Naive thymus-derived CD4-positive, alpha-beta T cell (primary cell): ENCODE measurements around the gene PGAM1. TPM values are rescaled to one million over a fixed set of nuclear protein-coding genes. Genes with fewer than 3 reads are reported as not detected.

ENCODE experiments used
- ATAC-seq: fragments of 150-1000 bp; cut with Tn5 transposase; 2 replicates; pipeline ENCODE4 v1.10.0; 2021; ENCODE audit warnings: mild to moderate bottlenecking, moderate library complexity
- CTCF ChIA-PET: fragments of 350-600 bp; sonication (Branson Sonifier 250); formaldehyde crosslinking; loops from one replicate; lab custom pipeline; 2021; ENCODE audit warnings: antibody characterized with exemption; lab: Charles Lee
- POLR2A ChIA-PET: fragments of 350-600 bp; sonication (Branson Sonifier 250); formaldehyde crosslinking; loops from one replicate; lab custom pipeline; 2021; ENCODE audit warnings: antibody characterized with exemption, inconsistent platforms; lab: Charles Lee
- DNase-seq, 9 donors: peaks; one replicate each; pipeline versions ENCODE4 v3.0.0 to v3.0.0-alpha.2; 2020 to 2022; ENCODE audit warnings: mixed read lengths in 1 of 9
- H3K27ac ChIP-seq: one replicate; pipeline ENCODE4 v1.7.0; 2013; ENCODE audit warnings: mild to moderate bottlenecking, low read depth, low read length, moderate library complexity
- H3K27me3 ChIP-seq, 2 donors: one replicate each; pipeline ENCODE4 v1.7.0; 2013; ENCODE audit warnings: low read length in 2 of 2, mild to moderate bottlenecking in 2 of 2, moderate library complexity in 2 of 2; ENCODE audit not compliant: control insufficient read depth in 2 of 2, insufficient read depth in 2 of 2
- H3K36me3 ChIP-seq, 3 experiments: 1 replicate in 2 of 3; 2 replicates in 1 of 3; pipeline ENCODE4 v1.7.0; 2013; ENCODE audit warnings: low read length in 3 of 3, mild to moderate bottlenecking in 3 of 3, moderate library complexity in 1 of 3; ENCODE audit not compliant: insufficient read depth in 3 of 3, control insufficient read depth in 2 of 3
- H3K4me1 ChIP-seq, 2 donors: one replicate each; pipeline ENCODE4 v1.7.0; 2013; ENCODE audit warnings: low read length in 2 of 2, mild to moderate bottlenecking in 2 of 2, moderate library complexity in 1 of 2; ENCODE audit not compliant: control insufficient read depth in 2 of 2, insufficient read depth in 2 of 2
- H3K4me3 ChIP-seq: 2 replicates; pipeline ENCODE4 v1.7.0; 2013; ENCODE audit warnings: mild to moderate bottlenecking, low read length
- H3K9me3 ChIP-seq, 3 experiments: 1 replicate in 2 of 3; 2 replicates in 1 of 3; pipeline ENCODE4 v1.7.0; 2013; ENCODE audit warnings: low read length in 3 of 3; ENCODE audit not compliant: control insufficient read depth in 2 of 3
- H3K27ac Mint-ChIP-seq, 9 donors: one replicate each; pipeline ENCODE4 v1.8.0; 2020 to 2022; ENCODE audit warnings: mixed read lengths in 9 of 9, mild to moderate bottlenecking in 8 of 9, moderate library complexity in 5 of 9, inconsistent platforms in 2 of 9
- H3K27me3 Mint-ChIP-seq, 5 donors: one replicate each; pipeline ENCODE4 v1.8.0; 2021 to 2022; ENCODE audit warnings: mixed read lengths in 5 of 5, mild to moderate bottlenecking in 1 of 5
- H3K36me3 Mint-ChIP-seq, 5 donors: one replicate each; pipeline ENCODE4 v1.8.0; 2020 to 2022; ENCODE audit warnings: mixed read lengths in 5 of 5, mild to moderate bottlenecking in 3 of 5, inconsistent platforms in 1 of 5
- H3K4me1 Mint-ChIP-seq, 7 donors: one replicate each; pipeline ENCODE4 v1.8.0; 2020 to 2022; ENCODE audit warnings: mixed read lengths in 7 of 7, mild to moderate bottlenecking in 3 of 7, inconsistent platforms in 1 of 7
- H3K4me3 Mint-ChIP-seq, 10 donors: one replicate each; pipeline ENCODE4 v1.8.0; 2020 to 2022; ENCODE audit warnings: mild to moderate bottlenecking in 10 of 10, mixed read lengths in 10 of 10, moderate library complexity in 6 of 10, inconsistent platforms in 2 of 10
- H3K9me3 Mint-ChIP-seq, 11 donors: one replicate each; pipeline ENCODE4 v1.8.0; 2020 to 2022; ENCODE audit warnings: mixed read lengths in 11 of 11, mild to moderate bottlenecking in 4 of 11, inconsistent platforms in 1 of 11, moderate library complexity in 1 of 11
- intact Hi-C, 2 donors: fragments of 100-400 bp; cut with micrococcal nuclease; formaldehyde crosslinking; loops; one replicate each; pipeline ENCODE4 v1.15.1; 2023
- polyA plus RNA-seq, 2 donors: library from polyadenylated mRNA; unstranded; fragments of 300-500 nt; fragmentation: Illumina TruSeq; gene quantifications; one replicate each; pipeline ENCODE4 v1.2.3, GENCODE V29; 2021
- total RNA-seq, 6 experiments: library from RNA in 5 of 6; stranded (reverse) in 5 of 6; gene quantifications; 1 replicate in 5 of 6; 2 replicates in 1 of 6; pipeline ENCODE4 v1.2.3 and lab custom pipeline; 2021 to 2026

Gene PGAM1
- 100 to 1,000 TPM in 2 of 5 experiments, 10 to 100 TPM in 3; 58.5 to 536 (median 69.8) TPM for total RNA-seq
- polyA plus RNA-seq, result 100 to 1,000 TPM; 172 to 204 TPM
- 18.7 reads per million, percentile 49 among the genes with 10 or more reads in this experiment for total RNA-seq (lab: John Stamatoyannopoulos, UW)

GRCh38 chr10:97425964-97426775 is at the start of gene PGAM1:
PGAM1 (plus strand) TSS chr10:97426191; CDS start chr10:97426308, 117 bp downstream.
- intact Hi-C loops, result loop anchor here (1.0 kb wide), 9 partner anchors 12 to 261 kb away; partner anchors contain the start of genes MMS19 (in 2 of the 2), RRP12 (in 2 of the 2), UBTD1 (in 2 of the 2) and ARHGAP19 (in 1 of the 2)
- H3K27ac Mint-ChIP-seq, result peak within 1 kb of the TSS; percentile 77 to 99 (median 95)
- ChIA-PET CTCF (no interaction called here), POLR2A (interaction anchor here (0.6 to 1.5 kb wide), 2 partner anchors 12 to 26 kb away, joined by 3 read pairs; partner anchors contain the start of gene RRP12)
- H3K9me3 Mint-ChIP-seq, result peaks cover 0 to 4% (median 0%) of the 10 kb centered on the region in 11 donors
- H3K27me3 ChIP-seq, result no peaks in the 10 kb centered on the region
- H3K36me3 ChIP-seq, result peaks cover 0 to 15% (median 8%) of the 10 kb centered on the region in 3 experiments
- peak within 1 kb of the TSS; percentile 87 for H3K27ac ChIP-seq
- peak within 1 kb of the TSS; percentile 83 to 97 (median 95) for H3K4me3 Mint-ChIP-seq
- peaks cover 20 to 29% of the 10 kb centered on the region in 2 donors for H3K4me1 ChIP-seq
- peaks cover 10 to 53% (median 34%) of the 10 kb centered on the region in 7 donors for H3K4me1 Mint-ChIP-seq
- H3K4me3 ChIP-seq, result peak within 1 kb of the TSS; percentile 92
- peak; percentile 93 to 98 (median 97) for DNase-seq
- peaks cover 0 to 2% (median 0%) of the 10 kb centered on the region in 5 donors for H3K27me3 Mint-ChIP-seq
- H3K9me3 ChIP-seq, result no peaks in the 10 kb centered on the region
- peaks cover 0 to 37% (median 4%) of the 10 kb centered on the region in 5 donors for H3K36me3 Mint-ChIP-seq
- peak; percentile 91 for ATAC-seq

- intact Hi-C loops, result no loop called here
- no peaks in the 10 kb centered on the region for H3K9me3 Mint-ChIP-seq
- peak overlapping the region in 1 of 9 donors; percentile 38 for H3K27ac Mint-ChIP-seq
- H3K4me1 ChIP-seq, result no peaks in the 10 kb centered on the region
- H3K4me1 Mint-ChIP-seq, result peaks cover 0 to 4% (median 0%) of the 10 kb centered on the region in 7 donors
- CTCF ChIA-PET, result interaction anchor here (0.6 kb wide), 1 partner anchor 146 kb away, joined by 3 read pairs; no protein-coding TSS in a partner anchor
- no peaks in the 10 kb centered on the region for H3K9me3 ChIP-seq
- no peak for DNase-seq
- POLR2A ChIA-PET, result no interaction called here
- peaks cover 0 to 64% (median 6%) of the 10 kb centered on the region in 3 experiments for H3K36me3 ChIP-seq
- no peak overlapping the region for H3K4me3 ChIP-seq
- no peaks in the 10 kb centered on the region for H3K27me3 ChIP-seq
- ATAC-seq, result peak; percentile 40
- no peaks in the 10 kb centered on the region for H3K27me3 Mint-ChIP-seq
- no peak overlapping the region for H3K27ac ChIP-seq
- peaks cover 2 to 28% (median 20%) of the 10 kb centered on the region in 5 donors for H3K36me3 Mint-ChIP-seq
- no peak overlapping the region for H3K4me3 Mint-ChIP-seq
Measured at GRCh38 chr10:97376413-97376812, 49.6 kb upstream of the PGAM1 start.

- Mint-ChIP-seq H3K9me3 (no peaks in the 10 kb centered on the region), H3K27ac (peak overlapping the region in 1 of 9 donors; percentile 12), H3K4me3 (no peak overlapping the region), H3K4me1 (peaks cover 0 to 4% (median 0%) of the 10 kb centered on the region in 7 donors), H3K36me3 (peaks cover 2 to 18% (median 7%) of the 10 kb centered on the region in 5 donors), H3K27me3 (no peaks in the 10 kb centered on the region)
- no peak overlapping the region for H3K27ac ChIP-seq
- H3K9me3 ChIP-seq, result no peaks in the 10 kb centered on the region
- intact Hi-C loops, result no loop called here
- no peak overlapping the region for H3K4me3 ChIP-seq
- no peaks in the 10 kb centered on the region for H3K27me3 ChIP-seq
- peaks cover 0 to 51% (median 0%) of the 10 kb centered on the region in 3 experiments for H3K36me3 ChIP-seq
- H3K4me1 ChIP-seq, result no peaks in the 10 kb centered on the region
- ATAC-seq (no peak), DNase-seq (no peak)
- CTCF ChIA-PET, result no interaction called here
- POLR2A ChIA-PET, result no interaction called here
Measured at GRCh38 chr10:97378933-97379921, 46.8 kb upstream of the PGAM1 start.

- POLR2A ChIA-PET, result no interaction called here
- Histone ChIP-seq H3K4me1 (no peaks in the 10 kb centered on the region), H3K36me3 (peaks cover 0 to 59% (median 0%) of the 10 kb centered on the region in 3 experiments), H3K27ac (no peak overlapping the region), H3K27me3 (no peaks in the 10 kb centered on the region), H3K4me3 (no peak overlapping the region), H3K9me3 (no peaks in the 10 kb centered on the region)
- DNase-seq (no peak), ATAC-seq (peak; percentile 9)
- peaks cover 2 to 23% (median 4%) of the 10 kb centered on the region in 5 donors for H3K36me3 Mint-ChIP-seq
- H3K27ac Mint-ChIP-seq, result no peak overlapping the region
- CTCF ChIA-PET, result no interaction called here
- H3K4me3 Mint-ChIP-seq, result no peak overlapping the region
- no peaks in the 10 kb centered on the region for H3K27me3 Mint-ChIP-seq
- intact Hi-C loops, result no loop called here
- peaks cover 0 to 4% (median 0%) of the 10 kb centered on the region in 7 donors for H3K4me1 Mint-ChIP-seq
- no peaks in the 10 kb centered on the region for H3K9me3 Mint-ChIP-seq
Measured at GRCh38 chr10:97380516-97380915, 45.5 kb upstream of the PGAM1 start.

GRCh38 chr10:97381626-97382025 is 44.4 kb upstream of the PGAM1 start:
- H3K4me1 Mint-ChIP-seq, result peaks cover 0 to under 1% (median 0%) of the 10 kb centered on the region in 7 donors
- no peaks in the 10 kb centered on the region for H3K9me3 Mint-ChIP-seq
- H3K36me3 Mint-ChIP-seq, result peaks cover under 1 to 24% (median 3%) of the 10 kb centered on the region in 5 donors
- DNase-seq (no peak), ATAC-seq (no peak)
- no peak overlapping the region for H3K27ac ChIP-seq
- H3K9me3 ChIP-seq, result no peaks in the 10 kb centered on the region
- no peaks in the 10 kb centered on the region for H3K27me3 Mint-ChIP-seq
- no peaks in the 10 kb centered on the region for H3K4me1 ChIP-seq
- H3K4me3 Mint-ChIP-seq, result no peak overlapping the region
- intact Hi-C loops, result no loop called here
- no peak overlapping the region for H3K27ac Mint-ChIP-seq
- no peaks in the 10 kb centered on the region for H3K27me3 ChIP-seq
- CTCF ChIA-PET, result no interaction called here
- no peak overlapping the region for H3K4me3 ChIP-seq
- peaks cover 0 to 64% (median 0%) of the 10 kb centered on the region in 3 experiments for H3K36me3 ChIP-seq
- POLR2A ChIA-PET, result no interaction called here

- Mint-ChIP-seq H3K4me1 (no peaks in the 10 kb centered on the region), H3K4me3 (no peak overlapping the region), H3K9me3 (no peaks in the 10 kb centered on the region), H3K27ac (peak overlapping the region in 1 of 9 donors; percentile 36), H3K27me3 (no peaks in the 10 kb centered on the region), H3K36me3 (peaks cover 0 to 23% (median 3%) of the 10 kb centered on the region in 5 donors)
- Histone ChIP-seq H3K27ac (no peak overlapping the region), H3K4me1 (no peaks in the 10 kb centered on the region), H3K4me3 (no peak overlapping the region), H3K27me3 (no peaks in the 10 kb centered on the region), H3K9me3 (no peaks in the 10 kb centered on the region), H3K36me3 (peaks cover 0 to 63% (median 0%) of the 10 kb centered on the region in 3 experiments)
- CTCF ChIA-PET, result no interaction called here
- ATAC-seq (no peak), DNase-seq (no peak)
- POLR2A ChIA-PET, result no interaction called here
- intact Hi-C loops, result no loop called here
Measured at GRCh38 chr10:97383159-97383558, 42.8 kb upstream of the PGAM1 start.
